K562 (cell line): ENCODE measurements around the gene CCL20. TPM values are rescaled to one million over a fixed set of nuclear protein-coding genes. Genes with fewer than 3 reads are reported as not detected.

Experiments used
- DNMT1 ChIP-seq: fragments of 450-650 bp; IDR thresholded peaks from 2 replicates; pipeline ENCODE4 v1.6.1; 2016; ENCODE audit warnings: antibody characterized with exemption, mild to moderate bottlenecking
- GATAD2B ChIP-seq: fragments of 450-650 bp; IDR thresholded peaks from 2 replicates; pipeline ENCODE4 v1.6.1; 2017; ENCODE audit warnings: mild to moderate bottlenecking, borderline replicate concordance
- JUNB ChIP-seq: fragments of 450-650 bp; formaldehyde crosslinking; conservative IDR thresholded peaks from 2 replicates; pipeline ENCODE4 v1.4.0; 2020; ENCODE audit warnings: mild to moderate bottlenecking
- NFATC3 ChIP-seq: fragments of 450-650 bp; IDR thresholded peaks from 2 replicates; pipeline ENCODE4 v1.6.1; 2017; ENCODE audit warnings: mild to moderate bottlenecking
- PBX2 ChIP-seq, 2 experiments: IDR thresholded peaks in 1 of 2; conservative IDR thresholded peaks in 1 of 2; 2 replicates each; pipeline ENCODE4 v1.6.1; 2016; ENCODE audit warnings: low read depth in 2 of 2, mild to moderate bottlenecking in 1 of 2, missing compliant biosample characterization in 1 of 2, missing genetic modification characterization in 1 of 2, moderate library complexity in 1 of 2
- TFAP4 ChIP-seq: sonication (generic); formaldehyde crosslinking; IDR thresholded peaks from 2 replicates; pipeline ENCODE4 v1.8.0; 2022; ENCODE audit warnings: missing genetic modification reagents, mild to moderate bottlenecking, moderate library complexity, borderline replicate concordance
- TRIM28 ChIP-seq: fragments of 450-650 bp; IDR thresholded peaks from 2 replicates; pipeline ENCODE4 v1.6.1; 2017
- ZBTB9 ChIP-seq: fragments of 450-650 bp; formaldehyde crosslinking; IDR thresholded peaks from 2 replicates; pipeline ENCODE4 v1.4.0; 2020; ENCODE audit warnings: mild to moderate bottlenecking, moderate library complexity
- ZNF398 ChIP-seq: fragments of 250-450 bp; sonication (Bioruptor Pico); IDR thresholded peaks from 2 replicates; pipeline ENCODE4 v1.8.0; 2021; ENCODE audit warnings: moderate library complexity, mild to moderate bottlenecking, inconsistent platforms
- polyA plus RNA-seq, 8 experiments: library from polyadenylated mRNA; depleted of rRNA in 4 of 8; stranded (reverse) in 5 of 8; unstranded in 3 of 8; fragments of >200 nt; fragmentation: Nextera tagmentation in 2 of 8; fragmentation: Illumina TruSeq in 1 of 8; extraction: Ambion mirVana in 2 of 8; extraction: Trizol in 1 of 8; gene quantifications; 2 replicates each; pipeline versions ENCODE4 v1.2.1 to v1.2.3, GENCODE V29; 2011 to 2014; ENCODE audit warnings: inconsistent platforms in 1 of 8, missing spikeins in 1 of 8
- total RNA-seq, 7 experiments: library from RNA; depleted of rRNA in 6 of 7; stranded (reverse); fragments of >200 nt in 6 of 7; fragmentation: Illumina TruSeq in 2 of 7; extraction: Trizol in 2 of 7; gene quantifications; 2 replicates each; pipeline versions ENCODE4 v1.2.1 to v1.2.3, GENCODE V29; 2011 to 2021; ENCODE audit warnings: low replicate concordance in 1 of 7

Gene CCL20
- total and polyA plus RNA-seq, 9 of the 15 experiments (the other 6 are each of a cell fraction or from before 2014, with no cell fraction given): 0.29 TPM; not detected in 8

GRCh38 chr2:227855440-227855839 is 41.8 kb downstream of the CCL20 start (continued):
- TF ChIP-seq PBX2 (CRISPR knock-in tag; IDR thresholded peaks at IDR 0.05; ENCODE audit: low read depth) (no peak), PBX2 (tag; conservative IDR thresholded peaks at IDR 0.05; ENCODE audit: low read depth) (no peak), DNMT1 (no peak), ZBTB9 (CRISPR knock-in tag) (no peak), TRIM28 (no peak), TFAP4 (CRISPR knock-in tag) (no peak), JUNB (CRISPR knock-in tag) (no peak), NFATC3 (no peak), GATAD2B (no peak), ZNF398 (CRISPR knock-in tag) (no peak)
